ENCODE data around the gene IGF1R.

IGF1R gene

DNA sequence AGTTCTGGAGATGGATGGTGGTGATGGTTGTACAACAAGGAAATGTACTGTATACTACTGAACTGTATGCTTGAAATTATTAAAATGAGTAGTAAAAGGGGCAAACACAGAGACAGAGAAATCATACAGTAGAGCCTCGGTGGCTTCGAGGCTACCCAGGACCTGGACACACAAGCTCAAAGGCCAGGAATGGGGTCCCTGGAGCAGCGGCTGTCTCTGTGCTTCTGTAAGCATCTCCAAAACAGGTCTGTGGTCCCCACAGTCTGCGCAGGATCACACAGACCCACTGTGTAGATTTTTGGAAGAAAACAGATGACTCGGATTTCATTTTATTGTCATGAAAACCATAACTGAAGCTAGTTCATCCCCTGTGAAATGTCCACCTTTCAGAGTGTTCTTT is 319.6 kb downstream of the IGF1R start:
- no peak overlapping the region for H3K4me3 ChIP-seq (ENCODE audit: low read depth, low read length)
- DNase-seq (ENCODE audit: low read depth, low spot score), result no peak
- TF ChIP-seq, protein P1, sequence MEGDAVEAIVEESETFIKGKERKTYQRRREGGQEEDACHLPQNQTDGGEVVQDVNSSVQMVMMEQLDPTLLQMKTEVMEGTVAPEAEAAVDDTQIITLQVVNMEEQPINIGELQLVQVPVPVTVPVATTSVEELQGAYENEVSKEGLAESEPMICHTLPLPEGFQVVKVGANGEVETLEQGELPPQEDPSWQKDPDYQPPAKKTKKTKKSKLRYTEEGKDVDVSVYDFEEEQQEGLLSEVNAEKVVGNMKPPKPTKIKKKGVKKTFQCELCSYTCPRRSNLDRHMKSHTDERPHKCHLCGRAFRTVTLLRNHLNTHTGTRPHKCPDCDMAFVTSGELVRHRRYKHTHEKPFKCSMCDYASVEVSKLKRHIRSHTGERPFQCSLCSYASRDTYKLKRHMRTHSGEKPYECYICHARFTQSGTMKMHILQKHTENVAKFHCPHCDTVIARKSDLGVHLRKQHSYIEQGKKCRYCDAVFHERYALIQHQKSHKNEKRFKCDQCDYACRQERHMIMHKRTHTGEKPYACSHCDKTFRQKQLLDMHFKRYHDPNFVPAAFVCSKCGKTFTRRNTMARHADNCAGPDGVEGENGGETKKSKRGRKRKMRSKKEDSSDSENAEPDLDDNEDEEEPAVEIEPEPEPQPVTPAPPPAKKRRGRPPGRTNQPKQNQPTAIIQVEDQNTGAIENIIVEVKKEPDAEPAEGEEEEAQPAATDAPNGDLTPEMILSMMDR (IDR thresholded peaks at IDR 0.05; ENCODE audit: low read depth, low read length), result no peak
- in situ Hi-C loops (cut with HindIII; ENCODE audit: low sequenced_read_pairs), result no loop called here

DNA sequence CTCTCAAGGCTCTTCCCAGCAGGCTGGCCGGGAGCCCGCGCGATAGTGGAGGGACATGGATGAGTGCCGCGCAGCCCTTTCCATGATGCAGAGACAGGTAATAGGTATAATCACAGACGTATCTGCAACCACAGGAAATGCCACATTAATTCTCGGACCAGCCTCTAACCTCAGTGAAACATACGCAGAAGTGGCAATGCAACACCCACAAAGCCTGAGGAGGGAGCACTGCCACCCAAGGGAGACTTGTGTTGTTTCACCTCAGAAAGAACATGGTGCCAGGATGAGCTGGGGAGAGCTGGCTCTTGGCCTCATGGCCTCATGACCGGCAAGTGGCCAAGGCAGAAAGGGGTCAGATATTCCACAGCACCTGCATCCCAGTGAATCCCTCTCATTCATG is 320.2 kb downstream of the IGF1R start:
- no peak overlapping the region for H3K4me3 ChIP-seq (ENCODE audit: low read depth, low read length)
- in situ Hi-C loops (cut with HindIII; ENCODE audit: low sequenced_read_pairs), result no loop called here

DNA sequence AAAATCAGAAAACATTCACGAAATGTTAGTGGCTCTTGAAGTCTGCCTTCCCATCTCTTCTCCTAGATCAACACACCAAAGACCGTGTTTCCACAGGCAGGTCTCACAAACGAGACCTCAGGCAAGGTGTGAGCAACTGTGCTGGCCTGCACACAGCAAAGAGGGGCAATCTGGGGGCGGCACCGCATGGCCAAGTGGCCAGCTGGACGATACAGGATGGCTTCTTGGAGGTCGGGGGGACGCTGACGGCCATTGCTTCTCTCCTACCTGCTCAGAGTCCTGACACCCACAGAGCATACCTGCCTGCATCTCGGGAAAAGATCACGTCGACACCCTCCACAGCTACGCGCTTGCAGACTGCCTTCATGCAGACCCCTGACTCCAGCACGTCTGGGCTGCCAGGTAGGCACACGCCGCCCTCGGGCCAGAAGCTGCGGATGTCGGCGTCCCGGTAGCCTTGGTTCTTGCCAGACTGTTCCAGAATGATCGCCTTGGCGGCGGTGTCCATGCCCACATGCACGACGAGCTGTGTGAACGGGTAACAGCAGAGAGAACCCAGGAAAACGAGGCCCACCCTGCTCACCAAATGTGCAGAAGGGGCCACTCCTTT is 320.9 kb downstream of the IGF1R start:
- in situ Hi-C loops (cut with HindIII; ENCODE audit: low sequenced_read_pairs), result no loop called here
- DNase-seq (ENCODE audit: low read depth, low spot score), result no peak
- TF ChIP-seq, protein P1 (IDR thresholded peaks at IDR 0.05; ENCODE audit: low read depth, low read length), result no peak
- no peak overlapping the region for H3K4me3 ChIP-seq (ENCODE audit: low read depth, low read length)

More for the DNA sequence above, 320.2 kb downstream of the IGF1R start:
- DNase-seq (ENCODE audit: low read depth, low spot score), result no peak
- TF ChIP-seq, protein P1 (IDR thresholded peaks at IDR 0.05; ENCODE audit: low read depth, low read length), result no peak

DNA sequence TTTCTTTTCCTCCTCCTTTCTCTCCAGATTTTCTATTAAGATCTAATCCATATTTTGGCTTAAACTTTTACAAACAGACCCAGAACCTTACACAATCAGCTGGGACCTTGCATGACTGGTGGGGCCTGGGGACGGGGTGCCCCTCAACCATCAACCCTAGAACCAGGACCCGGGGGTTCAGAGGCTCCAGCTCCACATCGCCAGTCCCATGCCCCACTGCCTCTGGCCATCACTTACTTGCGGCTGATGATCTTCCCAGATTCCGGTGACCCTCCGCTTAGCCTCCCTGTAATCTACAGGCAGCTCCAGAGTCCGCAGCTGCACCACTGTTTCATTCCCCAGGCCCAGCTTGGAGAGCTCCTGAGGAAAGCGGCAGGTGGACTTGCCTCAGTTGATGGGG is 322.5 kb downstream of the IGF1R start:
- H3K4me3 ChIP-seq (ENCODE audit: low read depth, low read length), result no peak overlapping the region
- TF ChIP-seq, protein P1 (IDR thresholded peaks at IDR 0.05; ENCODE audit: low read depth, low read length), result no peak
- in situ Hi-C loops (cut with HindIII; ENCODE audit: low sequenced_read_pairs), result no loop called here
- DNase-seq (ENCODE audit: low read depth, low spot score), result no peak

DNA sequence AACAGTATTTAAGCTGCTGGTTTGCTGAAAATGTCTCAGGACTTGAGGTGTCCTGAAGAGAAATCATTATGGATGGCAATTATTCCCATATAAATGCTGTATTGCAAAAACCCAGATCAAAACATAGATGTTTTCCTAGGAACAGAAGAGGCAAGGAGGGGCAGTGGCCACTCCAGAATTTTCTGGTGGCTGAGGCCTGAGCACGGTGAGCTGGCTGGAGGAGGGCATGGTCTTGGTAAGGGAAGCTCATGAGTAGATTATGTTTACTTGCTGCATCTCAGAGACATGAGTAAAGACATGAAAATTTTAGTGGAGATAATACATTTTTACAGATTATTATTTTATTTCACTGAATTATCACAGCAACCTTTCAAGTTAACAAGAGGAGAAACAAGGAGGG is 328.2 kb downstream of the IGF1R start:
- in situ Hi-C loops (cut with HindIII; ENCODE audit: low sequenced_read_pairs), result no loop called here
- DNase-seq (ENCODE audit: low read depth, low spot score), result no peak
- H3K4me3 ChIP-seq (ENCODE audit: low read depth, low read length), result no peak overlapping the region
- TF ChIP-seq, protein P1 (IDR thresholded peaks at IDR 0.05; ENCODE audit: low read depth, low read length), result no peak

DNA sequence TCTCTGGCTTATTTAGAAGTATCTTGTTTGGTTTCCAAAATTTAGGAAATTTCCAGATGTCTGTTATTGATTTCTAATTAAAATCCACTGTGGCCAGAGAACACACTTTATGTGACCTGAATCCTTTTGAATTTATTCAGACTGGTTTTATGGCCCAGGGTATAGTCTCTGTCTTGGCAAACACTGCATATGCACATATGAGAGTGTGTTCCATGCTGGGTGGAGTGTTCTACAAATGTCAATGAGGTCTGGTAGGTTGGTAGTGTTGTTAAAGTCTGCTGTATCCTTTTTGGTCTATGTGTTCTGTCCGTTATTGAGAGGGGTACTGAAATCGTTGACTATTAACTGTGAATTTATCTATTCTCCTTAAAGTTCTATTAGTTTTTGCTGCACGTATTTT is 329.1 kb downstream of the IGF1R start:
- H3K4me3 ChIP-seq (ENCODE audit: low read depth, low read length), result no peak overlapping the region
- in situ Hi-C loops (cut with HindIII; ENCODE audit: low sequenced_read_pairs), result no loop called here
- no peak for DNase-seq (ENCODE audit: low read depth, low spot score)
- TF ChIP-seq, protein P1 (IDR thresholded peaks at IDR 0.05; ENCODE audit: low read depth, low read length), result no peak
